ENCODE data around the gene CHAT.

CHAT gene

GRCh38 chr10:49688920-49689319 is 75.1 kb downstream of the CHAT start:
- DNase-seq, result no peak

GRCh38 chr10:49689882-49690510 is 76.2 kb downstream of the CHAT start:
- no peak for DNase-seq

- DNase-seq, result no peak
These were observed 77.0 kb downstream of the CHAT start for GRCh38 chr10:49690698-49691356.

- no peak for DNase-seq
These were observed 77.8 kb downstream of the CHAT start for GRCh38 chr10:49691588-49691987.

- DNase-seq, result no peak
These were observed 80.6 kb downstream of the CHAT start for GRCh38 chr10:49694466-49694865.

DNA sequence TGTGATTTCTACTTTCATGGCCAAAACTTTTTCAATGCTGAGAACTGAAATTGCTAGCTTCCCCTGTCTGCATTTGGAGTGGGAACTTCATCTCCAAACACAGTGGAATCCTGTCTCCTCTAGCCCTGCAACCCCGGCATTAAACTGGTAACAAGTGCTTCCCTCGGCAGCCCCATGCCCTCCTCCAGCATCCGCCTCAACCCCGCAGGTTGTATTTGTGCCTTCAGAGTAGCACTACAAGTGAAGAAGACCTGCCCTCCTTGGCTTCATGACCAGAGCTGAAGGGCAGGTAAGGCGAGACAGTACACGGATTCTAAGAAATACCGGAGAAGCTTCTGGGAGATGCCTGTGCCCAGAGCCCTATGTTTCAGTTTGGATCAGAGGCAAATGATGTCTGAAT is 82.5 kb downstream of the CHAT start:
- no peak for DNase-seq

GRCh38 chr10:49698679-49699078 is 84.8 kb downstream of the CHAT start:
- DNase-seq, result no peak

DNA sequence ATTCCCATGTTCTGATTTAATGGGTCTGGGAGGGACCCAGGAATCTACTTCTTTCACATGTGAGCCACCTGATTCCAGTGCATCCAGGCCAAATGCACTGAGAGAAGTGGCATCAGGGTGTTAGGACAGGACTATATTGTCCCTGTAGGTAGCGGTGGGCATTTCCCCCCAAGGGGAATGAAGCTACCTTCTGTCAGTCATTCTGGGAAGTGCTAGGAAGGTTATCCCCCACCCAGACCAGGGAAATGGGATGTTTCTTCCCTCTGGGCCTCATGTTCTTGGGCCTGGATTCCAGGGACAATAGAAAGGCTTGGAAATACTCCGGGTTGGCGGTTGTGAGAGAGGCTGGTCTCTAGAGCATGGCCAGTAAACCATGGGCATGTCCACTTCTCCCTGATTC is 86.4 kb downstream of the CHAT start:
- no peak for DNase-seq

- no peak for DNase-seq
These were observed 87.2 kb downstream of the CHAT start for GRCh38 chr10:49700997-49701396.

- DNase-seq, result no peak
These were observed 93.7 kb downstream of the CHAT start for GRCh38 chr10:49707585-49707984.

GRCh38 chr10:49709934-49710333 is 96.1 kb downstream of the CHAT start:
- no peak for DNase-seq

DNA sequence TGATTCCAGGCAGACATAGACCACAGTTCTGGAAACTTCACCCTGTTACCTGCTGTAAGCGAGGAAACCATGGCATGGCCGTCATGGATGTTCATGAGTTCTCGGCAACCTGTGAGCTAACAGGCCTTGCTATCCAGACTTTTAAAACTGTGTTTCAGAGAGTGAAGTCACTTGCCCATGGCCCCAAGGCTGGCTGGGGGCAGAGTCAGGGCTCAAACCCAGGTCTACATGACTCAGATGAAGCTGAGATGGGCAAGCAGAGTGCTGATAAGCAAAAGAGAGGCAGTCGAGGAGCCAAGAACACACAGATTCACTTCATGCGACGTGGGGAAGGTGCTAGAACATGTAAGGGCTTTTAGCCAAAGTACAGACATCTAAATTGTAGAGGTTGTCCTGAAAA is 97.1 kb downstream of the CHAT start:
- no peak for DNase-seq

GRCh38 chr10:49711481-49711880 is 97.6 kb downstream of the CHAT start:
- DNase-seq, result no peak

DNA sequence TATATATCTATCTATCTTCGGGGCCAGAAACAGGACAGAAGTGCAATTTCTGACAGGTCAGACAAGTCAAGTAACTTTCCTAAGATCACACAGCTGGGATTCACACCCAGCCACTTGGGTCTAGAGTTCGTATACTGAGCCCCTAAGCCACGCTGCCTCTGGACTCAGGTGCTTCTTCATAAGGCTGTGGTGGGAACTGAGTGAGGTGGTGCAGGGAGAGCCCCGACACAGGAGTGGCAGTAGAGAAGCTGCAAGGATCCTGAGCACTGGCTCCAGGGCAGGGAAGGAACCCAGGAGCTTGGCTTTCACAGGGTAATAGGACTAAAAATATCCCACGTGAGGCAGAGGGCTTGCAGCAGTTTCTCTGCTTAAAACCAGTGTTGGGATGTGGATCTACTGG is 99.4 kb downstream of the CHAT start:
- DNase-seq, result no peak

Data from C1 segment of cervical spinal cord (tissue), 14 donors.